HEK293 (cell line): Measurements from ENCODE around the gene WDR47.
"Not testable (repeated sequence)": the region's sequence is repeated elsewhere in the genome, so short reads cannot be mapped to it uniquely, and the experiment has no call there.

Source experiments
- CTCF ChIA-PET: fragments of 350-600 bp; formaldehyde crosslinking; extraction: SDS; loops from one replicate; lab custom pipeline; 2021; ENCODE audit warnings: antibody characterized with exemption; lab: Yijun Ruan, JAX
- POLR2A ChIA-PET: fragments of 300-600 bp; formaldehyde crosslinking; extraction: SDS; loops from one replicate; lab custom pipeline; 2020; ENCODE audit warnings: antibody characterized with exemption, inconsistent platforms; lab: Yijun Ruan, JAX
- H3K27ac ChIP-seq: fragments of 200-500 bp; sonication (Bioruptor generic); 2 replicates; pipeline ENCODE4 v1.5.1; 2014; ENCODE audit warnings: low read depth, low read length, control low read depth, inconsistent platforms; ENCODE audit errors: extremely low read depth
- H3K36me3 ChIP-seq, 2 experiments: fragments of 200-500 bp in 1 of 2; sonication (Bioruptor generic) in 1 of 2; 1 replicate in 1 of 2; 2 replicates in 1 of 2; pipeline ENCODE4 v1.5.1; 2014 to 2017; ENCODE audit warnings: inconsistent platforms in 2 of 2, low read length in 2 of 2; ENCODE audit not compliant: control insufficient read depth in 2 of 2, insufficient read depth in 1 of 2
- H3K4me1 ChIP-seq: fragments of 200-500 bp; sonication (Bioruptor generic); 2 replicates; pipeline ENCODE4 v1.5.1; 2014; ENCODE audit warnings: mild to moderate bottlenecking, low read length, inconsistent platforms; ENCODE audit not compliant: control insufficient read depth, insufficient read depth
- H3K4me3 ChIP-seq: 2 replicates; pipeline ENCODE4 v1.5.1; 2011; ENCODE audit warnings: low read depth, mild to moderate bottlenecking, control low read depth, low read length, moderate library complexity
- H3K9me3 ChIP-seq: fragments of 200-500 bp; sonication (Bioruptor generic); 2 replicates; pipeline ENCODE4 v1.5.1; 2014; ENCODE audit warnings: low read depth, low read length, inconsistent platforms; ENCODE audit not compliant: control insufficient read depth, insufficient read depth
- FEZF1 ChIP-seq: fragments of 450-650 bp; formaldehyde crosslinking; IDR thresholded peaks from 2 replicates; pipeline ENCODE4 v1.5.1; 2016; ENCODE audit warnings: missing biosample characterization, missing genetic modification characterization
- KLF1 ChIP-seq: fragments of 450-650 bp; formaldehyde crosslinking; IDR thresholded peaks from 2 replicates; pipeline ENCODE4 v1.5.1; 2016; ENCODE audit warnings: missing biosample characterization, missing genetic modification characterization
- SCRT1 ChIP-seq: fragments of 450-650 bp; formaldehyde crosslinking; IDR thresholded peaks from 2 replicates; pipeline ENCODE4 v1.5.1; 2016; ENCODE audit warnings: missing biosample characterization, missing genetic modification characterization, borderline replicate concordance
- SP3 ChIP-seq: fragments of 450-650 bp; formaldehyde crosslinking; IDR thresholded peaks from 2 replicates; pipeline ENCODE4 v1.5.1; 2016; ENCODE audit warnings: missing biosample characterization, missing genetic modification characterization
- YY1 ChIP-seq: fragments of 450-650 bp; formaldehyde crosslinking; IDR thresholded peaks from 2 replicates; pipeline ENCODE4 v1.5.1; 2018; ENCODE audit warnings: missing biosample characterization, missing genetic modification characterization
- ZEB2 ChIP-seq: fragments of 450-650 bp; formaldehyde crosslinking; IDR thresholded peaks from 2 replicates; pipeline ENCODE4 v1.5.1; 2016; ENCODE audit warnings: missing biosample characterization, missing genetic modification characterization
- ZNF138 ChIP-seq: fragments of 450-650 bp; formaldehyde crosslinking; IDR thresholded peaks from 2 replicates; pipeline ENCODE4 v1.5.1; 2016; ENCODE audit warnings: missing biosample characterization, missing genetic modification characterization, borderline replicate concordance
- ZNF169 ChIP-seq: fragments of 450-650 bp; formaldehyde crosslinking; IDR thresholded peaks from 2 replicates; pipeline ENCODE4 v1.5.1; 2016; ENCODE audit warnings: missing biosample characterization, missing genetic modification characterization
- ZNF2 ChIP-seq: fragments of 450-650 bp; formaldehyde crosslinking; IDR thresholded peaks from 2 replicates; pipeline ENCODE4 v1.5.1; 2016; ENCODE audit warnings: missing biosample characterization, missing genetic modification characterization
- ZNF23 ChIP-seq: fragments of 450-650 bp; formaldehyde crosslinking; IDR thresholded peaks from 2 replicates; pipeline ENCODE4 v1.5.1; 2016; ENCODE audit warnings: missing biosample characterization, missing genetic modification characterization, borderline replicate concordance
- ZNF24 ChIP-seq: fragments of 450-650 bp; formaldehyde crosslinking; IDR thresholded peaks from 2 replicates; pipeline ENCODE4 v1.5.1; 2016; ENCODE audit warnings: missing biosample characterization, missing genetic modification characterization
- ZNF292 ChIP-seq: fragments of 450-650 bp; formaldehyde crosslinking; IDR thresholded peaks from 2 replicates; pipeline ENCODE4 v1.5.1; 2016; ENCODE audit warnings: low read depth, missing biosample characterization, missing genetic modification characterization, borderline replicate concordance
- ZNF350 ChIP-seq: fragments of 450-650 bp; formaldehyde crosslinking; IDR thresholded peaks from 2 replicates; pipeline ENCODE4 v1.5.0; 2017; ENCODE audit warnings: missing biosample characterization, mild to moderate bottlenecking, missing genetic modification characterization
- ZNF626 ChIP-seq: fragments of 450-650 bp; sonication (Bioruptor Pico); formaldehyde crosslinking; IDR thresholded peaks from 2 replicates; pipeline ENCODE4 v1.5.1; 2018; ENCODE audit warnings: missing biosample characterization, missing genetic modification characterization, inconsistent platforms
- ZNF76 ChIP-seq: fragments of 450-650 bp; formaldehyde crosslinking; IDR thresholded peaks from 2 replicates; pipeline ENCODE4; 2016; ENCODE audit warnings: low read depth, missing biosample characterization, missing genetic modification characterization, borderline replicate concordance
- ZNF776 ChIP-seq: fragments of 450-650 bp; formaldehyde crosslinking; IDR thresholded peaks from 2 replicates; pipeline ENCODE4 v1.5.0; 2017; ENCODE audit warnings: missing biosample characterization, missing genetic modification characterization, borderline replicate concordance
- ZSCAN23 ChIP-seq: fragments of 450-650 bp; formaldehyde crosslinking; IDR thresholded peaks from 2 replicates; pipeline ENCODE4 v1.5.1; 2016; ENCODE audit warnings: missing biosample characterization, missing genetic modification characterization
- TF ChIP-seq, protein P1 (sequence below): IDR thresholded peaks from 2 replicates; pipeline ENCODE4 v1.6.1; 2011; ENCODE audit warnings: mild to moderate bottlenecking, low read depth, low read length, borderline replicate concordance
- TF ChIP-seq, protein P2 (sequence below): fragments of 450-650 bp; formaldehyde crosslinking; IDR thresholded peaks from 2 replicates; pipeline ENCODE4 v1.5.1; 2016; ENCODE audit warnings: missing biosample characterization, missing genetic modification characterization
- TF ChIP-seq, protein P3 (sequence below): fragments of 450-650 bp; formaldehyde crosslinking; IDR thresholded peaks from 2 replicates; pipeline ENCODE4 v1.5.1; 2016; ENCODE audit warnings: missing biosample characterization, missing genetic modification characterization
- TF ChIP-seq, protein P4 (sequence below): fragments of 450-650 bp; formaldehyde crosslinking; IDR thresholded peaks from 2 replicates; pipeline ENCODE4 v1.5.1; 2016; ENCODE audit warnings: missing biosample characterization, missing genetic modification characterization

WDR47 gene

DNA sequence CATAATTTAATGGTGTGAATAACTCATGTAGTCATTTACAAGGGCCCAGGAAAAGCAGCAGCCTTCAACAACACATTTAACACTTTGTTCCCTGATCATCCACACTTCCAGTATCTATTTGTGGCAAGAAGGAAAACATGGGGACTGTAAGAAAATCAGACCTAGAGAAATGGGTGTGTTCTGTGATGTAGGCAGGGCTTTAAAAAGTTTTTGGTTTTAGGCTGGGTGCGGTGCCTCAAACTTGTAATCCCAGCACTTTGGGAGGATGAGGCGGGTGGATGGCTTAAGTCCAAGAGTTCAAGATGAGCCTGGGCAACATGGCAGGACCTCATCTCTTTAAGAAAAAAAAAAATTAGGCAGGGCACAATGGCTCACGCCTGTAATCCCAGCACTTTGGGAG is 14.2 kb upstream of the WDR47 start:
- no peaks in the 10 kb centered on the region for H3K4me1 ChIP-seq
- no peak overlapping the region for H3K27ac ChIP-seq
- H3K4me3 ChIP-seq: no peak overlapping the region
- H3K36me3 ChIP-seq: no peaks in the 10 kb centered on the region
- CTCF ChIA-PET: interaction anchor here (0.7 to 0.8 kb wide), 2 partner anchors 35 to 51 kb away, joined by 3 read pairs; no protein-coding TSS in a partner anchor
- POLR2A ChIA-PET: no interaction called here
- TF ChIP-seq ZNF350 (tag by site-specific recombination) (no peak), KLF1 (peak; percentile 86), ZNF24 (no peak)
- H3K9me3 ChIP-seq: no peaks in the 10 kb centered on the region

DNA sequence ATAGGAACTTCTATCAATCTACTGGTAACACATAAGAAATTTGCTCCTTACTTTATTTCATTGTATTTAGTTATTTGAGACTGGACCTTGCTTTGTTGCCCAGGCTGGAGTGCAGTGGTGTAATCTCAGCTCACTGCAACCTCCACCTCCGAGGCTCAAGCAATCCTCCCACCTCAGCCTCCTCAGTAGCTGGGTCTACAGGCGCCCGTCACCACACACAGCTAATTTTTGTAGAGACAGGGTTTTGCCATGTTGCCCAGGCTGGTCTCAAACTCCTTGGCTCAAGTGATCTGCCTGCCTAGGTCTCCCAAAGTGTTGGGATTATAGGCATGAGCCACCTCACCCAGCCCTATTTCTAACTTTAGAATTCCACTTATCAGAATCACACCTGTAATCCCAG is 10.2 kb upstream of the WDR47 start:
- H3K4me3 ChIP-seq, H3K27ac ChIP-seq, H3K4me1 ChIP-seq, H3K9me3 ChIP-seq, POLR2A ChIA-PET, CTCF ChIA-PET, H3K36me3 ChIP-seq: not testable (repeated sequence)

DNA sequence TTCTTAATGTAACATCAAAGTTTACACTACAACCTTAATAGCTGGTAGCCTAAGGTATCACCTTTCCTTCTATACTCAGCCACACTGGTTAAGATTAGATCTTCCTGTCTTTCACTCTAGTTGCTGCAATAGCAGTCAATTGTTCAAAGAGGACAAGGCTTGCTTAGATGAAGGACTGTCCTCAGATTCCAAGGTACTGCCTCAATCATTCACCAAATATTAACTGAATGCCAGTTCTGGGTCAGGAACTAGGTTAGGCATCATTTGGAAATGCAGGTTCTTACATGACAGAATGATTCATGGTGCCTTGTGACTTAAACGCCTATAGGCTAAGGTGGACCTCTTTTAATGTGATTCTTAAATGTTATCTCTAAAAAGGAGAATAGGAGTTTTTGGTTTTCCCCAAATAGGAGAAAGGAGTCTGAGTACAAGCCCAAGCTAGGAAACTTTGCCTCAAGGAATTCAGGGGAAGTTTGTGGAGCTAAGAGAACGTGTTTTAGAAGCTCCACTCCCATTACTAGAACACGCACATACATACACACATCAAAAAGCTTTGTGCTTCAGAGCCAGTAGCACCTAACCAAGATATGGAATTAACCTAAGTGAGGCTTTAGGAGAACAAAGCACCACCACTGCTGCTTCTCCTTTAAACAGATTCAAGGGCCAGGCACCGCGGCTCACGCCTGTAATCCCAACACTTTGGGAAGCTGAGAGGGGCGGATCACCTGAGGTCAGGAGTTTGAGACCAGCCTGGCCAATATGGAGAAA is 8.5 kb upstream of the WDR47 start:
- TF ChIP-seq SCRT1 (no peak), ZNF23 (tag by site-specific recombination) (no peak), FEZF1 (tag by site-specific recombination) (no peak), SP3 (no peak), ZNF138 (tag by site-specific recombination) (no peak), ZNF169 (tag by site-specific recombination) (no peak), ZNF776 (no peak), ZNF76 (tag by site-specific recombination) (no peak), ZEB2 (tag by site-specific recombination) (no peak), ZSCAN23 (tag by site-specific recombination) (no peak), YY1 (tag by site-specific recombination) (no peak), ZNF626 (tag by site-specific recombination) (no peak), ZNF2 (no peak), ZNF292 (tag by site-specific recombination) (no peak)
- TF ChIP-seq, protein P1, sequence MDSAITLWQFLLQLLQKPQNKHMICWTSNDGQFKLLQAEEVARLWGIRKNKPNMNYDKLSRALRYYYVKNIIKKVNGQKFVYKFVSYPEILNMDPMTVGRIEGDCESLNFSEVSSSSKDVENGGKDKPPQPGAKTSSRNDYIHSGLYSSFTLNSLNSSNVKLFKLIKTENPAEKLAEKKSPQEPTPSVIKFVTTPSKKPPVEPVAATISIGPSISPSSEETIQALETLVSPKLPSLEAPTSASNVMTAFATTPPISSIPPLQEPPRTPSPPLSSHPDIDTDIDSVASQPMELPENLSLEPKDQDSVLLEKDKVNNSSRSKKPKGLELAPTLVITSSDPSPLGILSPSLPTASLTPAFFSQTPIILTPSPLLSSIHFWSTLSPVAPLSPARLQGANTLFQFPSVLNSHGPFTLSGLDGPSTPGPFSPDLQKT: no peak
- TF ChIP-seq, protein P2, sequence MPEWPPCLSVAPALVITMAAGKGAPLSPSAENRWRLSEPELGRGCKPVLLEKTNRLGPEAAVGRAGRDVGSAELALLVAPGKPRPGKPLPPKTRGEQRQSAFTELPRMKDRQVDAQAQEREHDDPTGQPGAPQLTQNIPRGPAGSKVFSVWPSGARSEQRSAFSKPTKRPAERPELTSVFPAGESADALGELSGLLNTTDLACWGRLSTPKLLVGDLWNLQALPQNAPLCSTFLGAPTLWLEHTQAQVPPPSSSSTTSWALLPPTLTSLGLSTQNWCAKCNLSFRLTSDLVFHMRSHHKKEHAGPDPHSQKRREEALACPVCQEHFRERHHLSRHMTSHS (tag by site-specific recombination): no peak
- TF ChIP-seq, protein P3, sequence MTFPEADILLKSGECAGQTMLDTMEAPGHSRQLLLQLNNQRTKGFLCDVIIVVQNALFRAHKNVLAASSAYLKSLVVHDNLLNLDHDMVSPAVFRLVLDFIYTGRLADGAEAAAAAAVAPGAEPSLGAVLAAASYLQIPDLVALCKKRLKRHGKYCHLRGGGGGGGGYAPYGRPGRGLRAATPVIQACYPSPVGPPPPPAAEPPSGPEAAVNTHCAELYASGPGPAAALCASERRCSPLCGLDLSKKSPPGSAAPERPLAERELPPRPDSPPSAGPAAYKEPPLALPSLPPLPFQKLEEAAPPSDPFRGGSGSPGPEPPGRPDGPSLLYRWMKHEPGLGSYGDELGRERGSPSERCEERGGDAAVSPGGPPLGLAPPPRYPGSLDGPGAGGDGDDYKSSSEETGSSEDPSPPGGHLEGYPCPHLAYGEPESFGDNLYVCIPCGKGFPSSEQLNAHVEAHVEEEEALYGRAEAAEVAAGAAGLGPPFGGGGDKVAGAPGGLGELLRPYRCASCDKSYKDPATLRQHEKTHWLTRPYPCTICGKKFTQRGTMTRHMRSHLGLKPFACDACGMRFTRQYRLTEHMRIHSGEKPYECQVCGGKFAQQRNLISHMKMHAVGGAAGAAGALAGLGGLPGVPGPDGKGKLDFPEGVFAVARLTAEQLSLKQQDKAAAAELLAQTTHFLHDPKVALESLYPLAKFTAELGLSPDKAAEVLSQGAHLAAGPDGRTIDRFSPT (tag by site-specific recombination): no peak
- TF ChIP-seq, protein P4, sequence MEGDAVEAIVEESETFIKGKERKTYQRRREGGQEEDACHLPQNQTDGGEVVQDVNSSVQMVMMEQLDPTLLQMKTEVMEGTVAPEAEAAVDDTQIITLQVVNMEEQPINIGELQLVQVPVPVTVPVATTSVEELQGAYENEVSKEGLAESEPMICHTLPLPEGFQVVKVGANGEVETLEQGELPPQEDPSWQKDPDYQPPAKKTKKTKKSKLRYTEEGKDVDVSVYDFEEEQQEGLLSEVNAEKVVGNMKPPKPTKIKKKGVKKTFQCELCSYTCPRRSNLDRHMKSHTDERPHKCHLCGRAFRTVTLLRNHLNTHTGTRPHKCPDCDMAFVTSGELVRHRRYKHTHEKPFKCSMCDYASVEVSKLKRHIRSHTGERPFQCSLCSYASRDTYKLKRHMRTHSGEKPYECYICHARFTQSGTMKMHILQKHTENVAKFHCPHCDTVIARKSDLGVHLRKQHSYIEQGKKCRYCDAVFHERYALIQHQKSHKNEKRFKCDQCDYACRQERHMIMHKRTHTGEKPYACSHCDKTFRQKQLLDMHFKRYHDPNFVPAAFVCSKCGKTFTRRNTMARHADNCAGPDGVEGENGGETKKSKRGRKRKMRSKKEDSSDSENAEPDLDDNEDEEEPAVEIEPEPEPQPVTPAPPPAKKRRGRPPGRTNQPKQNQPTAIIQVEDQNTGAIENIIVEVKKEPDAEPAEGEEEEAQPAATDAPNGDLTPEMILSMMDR (tag by site-specific recombination): no peak
- no peak overlapping the region for H3K4me3 ChIP-seq
- ChIA-PET POLR2A (interaction anchor here (1.2 kb wide), 1 partner anchor 8 kb away, joined by 5 read pairs; the partner anchor contains the start of gene WDR47), CTCF (interaction anchor here (0.6 kb wide), 1 partner anchor 151 kb away, joined by 3 read pairs; no protein-coding TSS in a partner anchor)
- no peaks in the 10 kb centered on the region for H3K36me3 ChIP-seq
- no peak overlapping the region for H3K27ac ChIP-seq
- no peaks in the 10 kb centered on the region for H3K9me3 ChIP-seq
- no peaks in the 10 kb centered on the region for H3K4me1 ChIP-seq
